Neutrophil (primary cell): ENCODE results near the gene EHD1.

Experiments used
- H3K27ac ChIP-seq: fragments of 200-600 bp; sonication (generic); 2 replicates; pipeline ENCODE4 v1.5.1; 2016; ENCODE audit warnings: mild to moderate bottlenecking, moderate library complexity
- H3K27me3 ChIP-seq: fragments of 200-600 bp; sonication (generic); 2 replicates; pipeline ENCODE4 v1.6.0; 2016; ENCODE audit warnings: mild to moderate bottlenecking
- H3K36me3 ChIP-seq: fragments of 200-600 bp; sonication (generic); 2 replicates; pipeline ENCODE4 v1.5.1; 2017
- H3K4me1 ChIP-seq, 2 experiments: fragments of 200-600 bp in 1 of 2; sonication (generic) in 1 of 2; 1 replicate in 1 of 2; 2 replicates in 1 of 2; pipeline versions ENCODE4 v1.5.1 to v1.6.1; 2013 to 2016; ENCODE audit warnings: low read depth in 1 of 2, low read length in 1 of 2, mild to moderate bottlenecking in 1 of 2, moderate library complexity in 1 of 2; ENCODE audit not compliant: control insufficient read depth in 1 of 2, insufficient read depth in 1 of 2
- H3K4me3 ChIP-seq, 2 experiments: fragments of 200-600 bp in 1 of 2; sonication (generic) in 1 of 2; 1 replicate in 1 of 2; 2 replicates in 1 of 2; pipeline ENCODE4 v1.5.1; 2013 to 2016; ENCODE audit warnings: low read depth in 1 of 2, low read length in 1 of 2, mild to moderate bottlenecking in 1 of 2, moderate library complexity in 1 of 2
- H3K9me3 ChIP-seq: fragments of 200-600 bp; sonication (generic); 2 replicates; pipeline ENCODE4 v1.5.1; 2016
- CTCF ChIP-seq: fragments of 200-600 bp; sonication (generic); IDR thresholded peaks from 2 replicates; pipeline ENCODE4 v1.5.1; 2016; ENCODE audit warnings: antibody characterized with exemption

Gene EHD1

GRCh38 chr11:64869571-64870175, 8.7 kb downstream of the EHD1 start:
- H3K27ac ChIP-seq, result peak overlapping the region; percentile 99
- peaks cover 97% of the 10 kb centered on the region in 2 experiments for H3K4me1 ChIP-seq
- H3K9me3 ChIP-seq, result no peaks in the 10 kb centered on the region
- H3K4me3 ChIP-seq, result peak overlapping the region; percentile 65 to 78
- TF ChIP-seq CTCF, result no peak
- H3K36me3 ChIP-seq, result peaks cover 53% of the 10 kb centered on the region
- H3K27me3 ChIP-seq, result no peaks in the 10 kb centered on the region

- H3K36me3 ChIP-seq, result peaks cover 53% of the 10 kb centered on the region
- no peak for TF ChIP-seq CTCF
- peaks cover 97 to 98% of the 10 kb centered on the region in 2 experiments for H3K4me1 ChIP-seq
Measured at GRCh38 chr11:64868904-64869570, 9.4 kb downstream of the EHD1 start.

GRCh38 chr11:64867748-64868462, 10.5 kb downstream of the EHD1 start:
- H3K36me3 ChIP-seq, result peaks cover 50% of the 10 kb centered on the region
- peak overlapping the region; percentile 99 for H3K27ac ChIP-seq
- H3K27me3 ChIP-seq, result no peaks in the 10 kb centered on the region
- no peaks in the 10 kb centered on the region for H3K9me3 ChIP-seq
- no peak for TF ChIP-seq CTCF
- peaks cover 97 to 98% of the 10 kb centered on the region in 2 experiments for H3K4me1 ChIP-seq
- no peak overlapping the region for H3K4me3 ChIP-seq

More at GRCh38 chr11:64868904-64869570, 9.4 kb downstream of the EHD1 start:
- Histone ChIP-seq H3K9me3 (no peaks in the 10 kb centered on the region), H3K4me3 (peak overlapping the region; percentile 65 to 78), H3K27me3 (no peaks in the 10 kb centered on the region), H3K27ac (peak overlapping the region; percentile 99)

- peaks cover 97 to 98% of the 10 kb centered on the region in 2 experiments for H3K4me1 ChIP-seq
- no peaks in the 10 kb centered on the region for H3K9me3 ChIP-seq
- no peak for TF ChIP-seq CTCF
- H3K27me3 ChIP-seq, result no peaks in the 10 kb centered on the region
- no peak overlapping the region for H3K4me3 ChIP-seq
- H3K36me3 ChIP-seq, result peaks cover 33% of the 10 kb centered on the region
- H3K27ac ChIP-seq, result peak overlapping the region; percentile 99
Measured at GRCh38 chr11:64866173-64866491, 12.3 kb downstream of the EHD1 start.

- Histone ChIP-seq H3K4me3 (peak overlapping the region; percentile 2 to 62), H3K4me1 (peaks cover 97 to 98% of the 10 kb centered on the region in 2 experiments), H3K9me3 (no peaks in the 10 kb centered on the region), H3K27me3 (no peaks in the 10 kb centered on the region), H3K27ac (peak overlapping the region; percentile 99), H3K36me3 (peaks cover 28% of the 10 kb centered on the region)
- no peak for TF ChIP-seq CTCF
Measured at GRCh38 chr11:64865286-64866172, 12.9 kb downstream of the EHD1 start.
